Stimulated activated CD4-positive, alpha-beta T cell treated with anti-CD3 and anti-CD28 coated beads, Interleukin-4, amount 100 ng/mL, for 4 hours (primary cell): Measurements from ENCODE around the gene ATXN7.

Experiments used
- DNase-seq, 2 experiments: peaks; one replicate each; pipeline ENCODE4 v3.0.0-alpha.2; 2020

Gene ATXN7

GRCh38 chr3:63867225-63867624 is 3.6 kb downstream of the ATXN7 start:
- DNase-seq = no peak

DNA sequence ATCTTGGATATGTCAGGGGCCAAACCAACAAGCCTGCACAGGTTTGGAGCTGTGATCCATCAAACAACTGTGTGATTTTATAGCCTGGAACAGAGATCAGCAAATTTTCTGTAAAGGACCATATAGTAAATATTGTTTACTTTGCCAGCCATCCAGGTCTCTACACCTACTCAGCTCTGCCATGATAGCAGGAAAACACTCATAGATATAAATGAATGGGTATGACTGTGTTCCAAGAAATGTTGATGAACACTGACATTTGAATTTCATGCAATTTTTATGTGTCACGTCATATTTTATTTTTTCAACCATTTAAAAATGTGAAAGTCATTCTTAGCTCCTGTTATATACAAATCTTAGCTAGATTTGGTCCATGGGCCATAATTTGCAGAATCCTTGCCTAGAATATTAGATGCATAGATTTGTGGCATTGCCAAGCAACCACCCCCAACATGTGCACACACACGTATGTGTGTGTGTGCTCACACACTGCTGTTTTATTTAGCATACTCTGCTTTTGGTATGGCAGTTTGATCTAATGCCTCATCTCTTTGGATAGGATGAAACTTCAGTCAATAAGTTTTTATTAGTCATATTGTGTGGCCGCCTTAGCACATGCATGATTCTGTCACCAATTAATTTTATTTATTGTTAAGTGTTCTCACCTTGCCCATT is 6.4 kb downstream of the ATXN7 start:
- DNase-seq = no peak

DNA sequence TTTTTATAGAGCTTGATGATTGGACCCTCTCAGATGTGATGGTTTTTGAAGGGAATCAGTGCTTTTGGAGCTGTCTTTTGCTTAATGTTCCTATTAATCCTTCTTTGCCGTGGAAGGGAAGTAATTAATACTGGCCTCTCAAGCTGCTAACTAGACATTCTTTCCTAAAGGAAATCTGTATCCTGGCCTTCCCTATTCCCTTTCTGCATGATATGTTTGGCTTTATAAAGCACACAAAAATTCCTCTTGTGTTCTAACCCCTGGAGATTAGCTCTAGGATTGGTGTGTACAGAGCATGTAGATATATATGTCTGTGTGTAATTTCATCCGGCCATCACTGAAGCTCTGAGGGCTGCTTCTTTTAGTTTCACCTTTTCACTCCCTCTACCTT is 6.9 kb downstream of the ATXN7 start:
- DNase-seq = no peak

DNA sequence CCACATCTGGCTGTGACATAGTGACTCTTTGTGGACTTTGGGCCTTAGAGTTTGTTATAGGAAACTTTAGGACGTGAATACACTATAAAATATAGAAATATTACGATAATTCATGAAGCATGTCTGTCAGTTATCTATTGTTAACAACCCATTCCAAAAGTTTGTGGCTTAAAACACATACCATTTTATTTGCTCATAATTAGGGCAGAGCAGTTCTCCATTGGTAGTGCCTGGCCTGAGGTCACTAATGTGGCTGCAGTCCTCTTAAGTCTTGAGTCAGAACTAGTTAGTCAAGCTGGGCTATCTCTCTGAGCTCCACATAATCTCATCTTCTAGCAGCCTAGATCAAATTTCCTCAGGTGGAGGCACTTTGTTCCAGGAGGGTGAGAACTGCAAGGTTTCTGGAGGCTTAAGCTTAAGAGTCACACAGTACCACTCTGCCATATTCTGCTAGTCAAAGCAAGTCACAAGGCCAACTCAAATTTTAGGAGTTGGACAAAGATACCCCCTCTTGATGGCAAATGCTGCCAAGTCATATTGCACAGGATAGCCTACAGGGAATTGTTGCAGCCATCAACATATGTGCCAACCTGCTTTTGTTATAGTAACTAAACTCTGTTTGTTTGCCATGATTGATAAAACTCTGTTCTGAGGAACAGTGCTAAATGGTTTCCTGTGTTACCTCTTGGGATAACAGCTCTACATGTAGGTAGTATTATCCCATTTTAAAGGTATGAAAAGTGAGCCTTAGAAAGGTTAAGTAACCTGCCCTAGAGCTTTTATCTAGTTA is 8.7 kb downstream of the ATXN7 start:
- no peak for DNase-seq

- DNase-seq = no peak
Observed at GRCh38 chr3:63874769-63875168, 11.1 kb downstream of the ATXN7 start.

- DNase-seq = no peak
Observed at GRCh38 chr3:63875510-63875909, 11.8 kb downstream of the ATXN7 start.

- no peak for DNase-seq
Observed at GRCh38 chr3:63876260-63876659, 12.6 kb downstream of the ATXN7 start.

GRCh38 chr3:63877737-63878393 is 14.2 kb downstream of the ATXN7 start:
- no peak for DNase-seq

DNA sequence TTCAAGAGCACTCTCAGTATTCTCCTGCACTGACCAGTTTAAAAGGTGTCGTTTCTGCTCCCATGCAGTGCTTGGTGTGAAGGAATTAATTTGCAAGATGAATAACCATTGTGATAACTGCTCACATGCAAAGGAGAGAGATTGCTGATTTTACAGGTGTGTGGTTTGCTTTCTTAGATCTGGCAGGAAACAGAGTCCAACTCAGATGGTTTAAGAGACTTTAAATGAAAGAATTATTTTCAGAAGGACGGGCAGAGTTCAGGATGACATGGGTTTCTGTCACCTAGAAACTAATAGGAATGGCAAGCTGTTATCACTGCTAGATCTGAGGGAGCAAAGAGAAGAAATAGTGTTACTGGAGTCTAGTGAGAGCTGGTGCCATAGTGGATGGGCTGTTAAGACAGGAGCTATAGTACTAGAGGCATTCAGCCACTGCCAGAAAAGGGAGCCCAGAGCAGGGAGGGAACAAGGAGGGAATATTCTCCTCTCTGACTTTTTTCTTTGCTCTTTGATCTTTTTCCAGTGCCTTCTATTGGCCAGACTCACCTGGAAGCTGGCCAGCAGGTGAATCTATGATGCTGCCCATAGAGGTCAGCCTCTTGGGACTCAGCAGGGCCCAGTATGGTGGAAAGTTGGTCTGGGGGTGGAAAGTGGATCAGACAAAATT is 14.9 kb downstream of the ATXN7 start:
- no peak for DNase-seq

DNA sequence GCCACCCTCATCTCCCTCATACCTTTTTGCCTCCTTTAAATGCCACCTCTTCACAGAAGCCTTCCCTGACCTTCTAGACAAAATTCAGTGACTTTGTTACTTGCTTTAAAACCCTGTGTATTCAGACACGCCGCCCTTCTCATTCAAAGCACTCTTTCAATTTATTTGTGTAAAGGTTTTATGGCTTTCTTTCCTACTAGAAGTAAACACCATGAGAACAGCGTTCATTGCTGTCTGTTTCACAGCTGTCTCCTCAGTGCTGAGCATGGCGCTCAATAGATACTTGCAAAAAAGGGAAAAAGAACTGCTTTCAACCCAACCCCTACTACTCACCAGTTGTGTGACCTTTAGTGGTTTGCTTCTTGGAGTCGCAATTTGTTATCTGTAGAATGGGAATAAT is 17.0 kb downstream of the ATXN7 start:
- no peak for DNase-seq

DNA sequence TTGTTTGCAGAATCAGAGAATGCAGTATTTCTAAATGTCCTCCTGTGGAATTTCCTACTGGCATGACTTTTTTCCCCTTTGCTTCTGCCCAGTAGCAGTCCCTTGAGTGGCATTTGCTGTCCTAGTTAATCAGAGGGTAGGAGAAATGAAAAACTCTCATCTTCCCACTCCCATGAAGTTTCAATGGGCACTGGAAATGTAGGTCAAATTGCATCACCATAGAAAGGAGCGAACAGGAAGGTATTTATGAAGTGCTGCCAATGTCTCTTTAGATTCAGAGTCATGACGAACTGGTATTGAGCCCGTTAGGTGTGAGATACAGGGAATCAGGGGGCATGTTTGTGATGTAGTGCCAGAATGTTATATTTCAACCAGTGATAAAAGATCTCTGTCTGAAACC is 23.2 kb downstream of the ATXN7 start:
- DNase-seq = no peak

DNA sequence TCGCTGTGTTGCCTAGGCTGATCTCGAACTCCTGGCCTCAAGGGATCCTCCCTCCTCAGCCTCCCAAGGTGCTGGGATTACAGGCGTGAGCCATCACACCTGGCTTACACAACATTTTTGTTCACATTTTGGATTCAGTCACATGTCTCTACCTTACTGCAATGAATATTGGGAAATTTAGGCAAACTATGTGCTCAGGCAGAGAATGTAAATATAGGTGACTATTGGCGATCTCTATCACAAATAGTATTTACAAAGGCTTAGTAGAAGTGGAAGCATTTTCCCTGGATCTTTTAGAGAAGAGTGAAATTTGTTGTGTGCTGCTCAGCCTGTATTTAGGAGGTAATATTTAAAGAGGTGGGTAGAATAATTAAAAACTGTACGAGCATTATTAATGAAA is 27.9 kb downstream of the ATXN7 start:
- DNase-seq = no peak

DNA sequence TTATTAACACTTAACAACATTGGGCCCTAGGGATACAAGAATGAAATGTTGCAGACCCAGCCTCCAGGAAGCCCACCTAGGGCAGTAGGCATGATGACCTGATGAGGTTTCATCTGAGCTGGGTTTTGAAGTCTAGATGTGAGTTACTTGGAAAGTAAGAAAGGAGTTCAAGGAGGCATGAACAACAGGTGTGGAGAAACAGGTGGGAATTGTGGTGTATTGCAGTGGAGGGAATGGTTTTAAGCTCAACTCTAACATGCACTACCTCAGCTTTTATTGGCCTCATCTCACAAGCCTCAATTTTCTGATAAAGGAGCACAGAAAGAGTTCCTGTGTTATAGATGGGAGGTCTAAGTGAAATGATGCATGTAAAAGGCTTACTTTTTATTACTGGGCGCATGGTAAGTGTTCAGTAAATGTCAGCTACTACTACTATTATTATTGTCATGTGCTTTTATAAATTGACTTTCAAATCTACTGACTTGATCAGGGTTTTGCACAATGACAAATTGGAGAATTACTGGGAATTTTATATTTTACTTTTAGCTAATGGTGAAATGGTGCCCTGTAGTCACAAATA is 29.2 kb downstream of the ATXN7 start:
- no peak for DNase-seq

DNA sequence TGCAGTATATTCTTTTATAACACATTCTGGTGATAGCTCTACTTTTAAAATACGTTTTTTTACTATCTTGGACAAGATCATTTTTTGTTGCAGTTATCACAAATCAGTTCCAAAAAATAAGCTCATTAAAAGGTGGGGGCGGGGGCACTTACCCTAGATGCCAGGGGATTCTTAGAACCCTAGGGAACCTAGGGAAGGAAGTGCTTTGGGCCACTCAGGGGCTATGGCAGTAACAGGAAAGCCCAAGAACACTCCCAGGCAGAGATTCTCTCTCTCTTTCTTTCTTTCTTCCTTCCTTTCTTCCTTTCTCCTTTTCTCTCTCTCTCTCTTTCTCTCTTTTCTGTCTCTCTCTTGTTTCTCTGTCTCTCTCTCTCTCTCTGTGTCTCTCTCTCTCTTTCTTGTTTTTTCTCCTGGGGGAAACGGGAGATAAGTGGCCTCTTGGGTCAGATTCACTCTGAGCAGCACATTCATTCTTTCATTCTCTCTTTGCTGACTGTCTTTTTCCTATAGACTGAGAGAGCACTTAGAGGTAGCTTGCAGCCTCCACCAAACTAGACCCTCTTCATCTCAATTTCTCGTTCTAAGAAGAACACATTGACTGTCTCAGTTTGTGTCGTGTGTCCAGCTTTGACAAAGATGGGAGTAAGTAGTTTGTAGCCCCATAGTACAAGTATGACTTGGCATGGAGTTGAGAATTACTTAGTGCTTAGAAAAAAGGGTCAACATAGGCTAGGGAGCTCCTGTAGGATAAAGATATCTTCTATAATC is 31.9 kb downstream of the ATXN7 start:
- DNase-seq = no peak

GRCh38 chr3:63896332-63897030 is 32.8 kb downstream of the ATXN7 start:
- no peak for DNase-seq

DNA sequence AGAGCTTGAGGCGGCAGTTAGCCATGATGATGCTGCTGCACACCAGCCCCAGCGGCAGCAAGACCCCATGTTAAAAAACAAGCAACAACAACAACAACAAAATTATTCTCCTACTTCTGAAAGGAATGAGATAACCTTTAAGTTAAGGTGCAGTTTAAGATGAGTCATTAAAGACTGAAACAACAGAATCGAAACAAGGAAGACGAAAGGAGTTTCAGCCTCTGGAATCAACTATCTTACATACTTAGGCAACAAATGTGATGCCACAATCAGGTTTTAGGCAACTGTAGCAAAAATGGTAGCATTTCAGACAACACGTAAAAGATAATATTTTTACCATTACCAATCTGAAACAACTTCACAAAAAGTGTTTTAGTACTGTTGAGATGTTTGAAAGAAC is 36.3 kb downstream of the ATXN7 start:
- DNase-seq = no peak

- no peak for DNase-seq
Observed at GRCh38 chr3:63900459-63900858, 36.8 kb downstream of the ATXN7 start.

- DNase-seq = no peak
Observed at GRCh38 chr3:63905731-63906620, 42.3 kb downstream of the ATXN7 start.

DNA sequence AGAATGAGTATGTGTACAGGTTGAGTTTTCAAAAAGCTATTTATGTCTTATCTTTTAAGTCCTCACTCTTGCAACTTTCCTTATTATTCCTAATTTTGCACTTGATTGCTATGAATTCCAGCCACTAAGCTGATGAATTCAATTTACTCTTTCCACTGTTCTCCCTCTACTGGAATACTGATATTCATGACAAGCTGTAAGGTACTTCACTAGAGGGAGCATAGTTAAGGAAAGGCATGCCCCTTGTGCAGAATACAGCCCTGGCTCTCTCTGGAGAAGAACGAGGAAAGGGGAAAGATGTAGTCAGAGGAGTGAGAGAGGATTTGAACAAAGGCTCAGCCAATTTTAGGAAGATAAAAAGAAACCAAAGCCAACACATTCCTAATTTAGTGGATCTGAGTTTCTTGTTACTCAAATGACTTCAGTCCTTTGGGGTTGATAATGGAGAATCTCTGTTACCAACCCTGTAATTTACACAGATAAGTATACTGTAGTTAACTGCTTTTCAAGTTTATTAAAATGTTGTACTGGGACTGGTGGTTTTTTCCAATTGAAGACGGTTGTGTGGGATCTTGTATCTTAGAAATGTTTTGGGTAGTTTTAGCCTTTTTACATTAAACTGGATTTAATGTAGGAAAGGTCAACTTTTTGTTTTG is 44.5 kb downstream of the ATXN7 start:
- DNase-seq = no peak

GRCh38 chr3:63908776-63909175 is 45.1 kb downstream of the ATXN7 start:
- no peak for DNase-seq
